Omental fat pad (tissue), 4 donors: ENCODE measurements around the gene VPS51. TPM values are rescaled to one million over a fixed set of nuclear protein-coding genes. Genes with fewer than 3 reads are reported as not detected.

Experiments
- ATAC-seq: fragments of 150-250 bp; one replicate; pipeline ENCODE4 v1.9.1; 2016; ENCODE audit warnings: mild to moderate bottlenecking, moderate library complexity; ENCODE audit not compliant: low FRiP score
- DNase-seq: peaks from one replicate; pipeline ENCODE4 v3.0.0-alpha.2; 2019; ENCODE audit warnings: low spot score
- CTCF ChIP-seq, 3 donors: fragments of 450-650 bp; IDR thresholded peaks; one replicate each; pipeline ENCODE4 v1.5.1; 2016 to 2017; ENCODE audit warnings: antibody characterized with exemption in 3 of 3, mild to moderate bottlenecking in 3 of 3, moderate library complexity in 2 of 3
- total RNA-seq, 4 donors: library from RNA; depleted of rRNA; stranded (reverse); fragments of >200 nt; gene quantifications; one replicate each; pipeline ENCODE4 v1.1.0, GENCODE V29; 2016

Gene VPS51
- total RNA-seq, 4 donors from 2014 or later, result 151 to 208 (median 192) TPM

GRCh38 chr11:65103476-65103875, 7.5 kb downstream of the VPS51 start:
- ATAC-seq (no peak), DNase-seq (no peak)
- no peak for TF ChIP-seq CTCF (IDR thresholded peaks at IDR 0.05)

GRCh38 chr11:65104628-65105027, 8.6 kb downstream of the VPS51 start:
- ATAC-seq (no peak), DNase-seq (no peak)
- TF ChIP-seq CTCF (IDR thresholded peaks at IDR 0.05), result no peak

- TF ChIP-seq CTCF (IDR thresholded peaks at IDR 0.05), result no peak
- ATAC-seq (no peak), DNase-seq (no peak)
These were observed 11.1 kb downstream of the VPS51 start for GRCh38 chr11:65107078-65107477.

GRCh38 chr11:65107751-65108468, 11.9 kb downstream of the VPS51 start:
- no peak for TF ChIP-seq CTCF (IDR thresholded peaks at IDR 0.05)
- DNase-seq, result no peak
- ATAC-seq, result no peak

GRCh38 chr11:65108469-65109123, 12.6 kb downstream of the VPS51 start:
- DNase-seq, result no peak
- TF ChIP-seq CTCF (IDR thresholded peaks at IDR 0.05), result no peak
- ATAC-seq, result no peak

GRCh38 chr11:65109231-65110198, 13.5 kb downstream of the VPS51 start:
- TF ChIP-seq CTCF (IDR thresholded peaks at IDR 0.05), result no peak
- no peak for DNase-seq
- no peak for ATAC-seq
